ENCODE data around the gene FAM234A.
"Not testable (repeated sequence)": the region's sequence is repeated elsewhere in the genome, so short reads cannot be mapped to it uniquely, and the experiment has no call there.

Gene FAM234A

GRCh38 chr16:265711-266110 lies 31.1 kb downstream of the FAM234A start:
- DNase-seq (ENCODE audit: low read depth), result no peak

GRCh38 chr16:266258-267164 lies 31.9 kb downstream of the FAM234A start:
- DNase-seq (ENCODE audit: low read depth), result no peak

- not testable (repeated sequence) for DNase-seq (ENCODE audit: low read depth)
Observed at GRCh38 chr16:267562-267961, 32.9 kb downstream of the FAM234A start.

GRCh38 chr16:268141-269053 lies 33.8 kb downstream of the FAM234A start:
- DNase-seq (ENCODE audit: low read depth), result no peak

- no peak for DNase-seq (ENCODE audit: low read depth)
Observed at GRCh38 chr16:269061-269796, 34.6 kb downstream of the FAM234A start.

GRCh38 chr16:270381-271255 lies 36.0 kb downstream of the FAM234A start:
- no peak for DNase-seq (ENCODE audit: low read depth)

- DNase-seq (ENCODE audit: low read depth), result no peak
Observed at GRCh38 chr16:272633-273546, 38.3 kb downstream of the FAM234A start.

GRCh38 chr16:273547-274421 lies 39.2 kb downstream of the FAM234A start:
- no peak for DNase-seq (ENCODE audit: low read depth)

GRCh38 chr16:275041-275641 lies 40.5 kb downstream of the FAM234A start:
- no peak for DNase-seq (ENCODE audit: low read depth)

GRCh38 chr16:275786-276232 lies 41.2 kb downstream of the FAM234A start, which contains the start of gene RGS11:
Gene RGS11, minus strand, starts transcription at chr16:275944. Its CDS starts 33 bp downstream, at chr16:275911.
- DNase-seq (ENCODE audit: low read depth), result no peak

- no peak for DNase-seq (ENCODE audit: low read depth)
Observed at GRCh38 chr16:276426-277077, 41.9 kb downstream of the FAM234A start.

- DNase-seq (ENCODE audit: low read depth), result no peak
Observed at GRCh38 chr16:278863-279366, 44.3 kb downstream of the FAM234A start.

GRCh38 chr16:279531-279930 lies 44.9 kb downstream of the FAM234A start:
- no peak for DNase-seq (ENCODE audit: low read depth)

GRCh38 chr16:280005-280460 lies 45.4 kb downstream of the FAM234A start:
- no peak for DNase-seq (ENCODE audit: low read depth)

GRCh38 chr16:280552-280951 lies 45.9 kb downstream of the FAM234A start, which contains the start of gene ARHGDIG:
Gene ARHGDIG, plus strand, starts transcription at chr16:280591. Its CDS starts 90 bp downstream, at chr16:280681.
- no peak for DNase-seq (ENCODE audit: low read depth)

- DNase-seq (ENCODE audit: low read depth), result no peak
Observed at GRCh38 chr16:280991-281659, 46.5 kb downstream of the FAM234A start.

Measured in stimulated activated CD8-positive, alpha-beta memory T cell treated with anti-CD3 and anti-CD28 coated beads, Interleukin-15, amount 100 ng/mL, for 1 hour (primary cell).